ENCODE measurements around the gene MAPK9.

MAPK9 gene

GRCh38 chr5:180204276-180204819, 87.5 kb downstream of the MAPK9 start:
- DNase-seq (ENCODE audit: low read depth) = no peak

GRCh38 chr5:180202939-180203573, 88.8 kb downstream of the MAPK9 start:
- no peak for DNase-seq (ENCODE audit: low read depth)

GRCh38 chr5:180201051-180201987, 90.6 kb downstream of the MAPK9 start:
- no peak for DNase-seq (ENCODE audit: low read depth)

- DNase-seq (ENCODE audit: low read depth) = no peak
These were observed 92.5 kb downstream of the MAPK9 start for GRCh38 chr5:180199390-180199789.

GRCh38 chr5:180198208-180198607, 93.7 kb downstream of the MAPK9 start:
- DNase-seq (ENCODE audit: low read depth) = no peak

GRCh38 chr5:180197016-180197702, 94.7 kb downstream of the MAPK9 start:
- DNase-seq (ENCODE audit: low read depth) = no peak

GRCh38 chr5:180194410-180195345, 97.2 kb downstream of the MAPK9 start:
- DNase-seq (ENCODE audit: low read depth) = no peak

- no peak for DNase-seq (ENCODE audit: low read depth)
These were observed 98.0 kb downstream of the MAPK9 start for GRCh38 chr5:180193749-180194375.

GRCh38 chr5:180191716-180192115, 100.2 kb downstream of the MAPK9 start:
- DNase-seq (ENCODE audit: low read depth) = no peak

- DNase-seq (ENCODE audit: low read depth) = no peak
These were observed 104.1 kb downstream of the MAPK9 start for GRCh38 chr5:180187767-180188166.

All from GM04503 (cell line).